SH-SY5Y (cell line): ENCODE data around the gene ERMP1.

Experiments used
- GATA2 ChIP-seq: IDR thresholded peaks from 2 replicates; pipeline ENCODE4 v1.6.1; 2011; ENCODE audit warnings: mild to moderate bottlenecking, low read depth, low read length
- GATA3 ChIP-seq: IDR thresholded peaks from 2 replicates; pipeline ENCODE4 v1.6.1; 2011; ENCODE audit warnings: low read depth, mild to moderate bottlenecking, low read length, moderate library complexity

- TF ChIP-seq GATA2 (no peak), GATA3 (no peak)
Measured at GRCh38 chr9:5778805-5779204, 54.1 kb downstream of the ERMP1 start.
